Activated CD4-positive, alpha-beta memory T cell treated with anti-CD3 and anti-CD28 coated beads, Interleukin-2, amount 10 ng/mL, durations not matched to agents 7 days and 5 days (primary cell): ENCODE results near the gene IFNA2. TPM values are rescaled to one million over a fixed set of nuclear protein-coding genes. Genes with fewer than 3 reads are reported as not detected.
A peak's percentile ranks its signal among the peaks of the same experiment; 100 is the strongest.
"Not testable (repeated sequence)": the region's sequence is repeated elsewhere in the genome, so short reads cannot be mapped to it uniquely, and the experiment has no call there.

Source experiments
- CTCF ChIA-PET: fragments of 350-600 bp; sonication (Branson Sonifier 250); formaldehyde crosslinking; loops from one replicate; lab custom pipeline; 2021; ENCODE audit warnings: antibody characterized with exemption, inconsistent platforms; lab: Charles Lee
- POLR2A ChIA-PET: fragments of 350-600 bp; sonication (Branson Sonifier 250); formaldehyde crosslinking; loops from one replicate; lab custom pipeline; 2021; ENCODE audit warnings: antibody characterized with exemption; lab: Charles Lee
- DNase-seq: peaks from one replicate; pipeline ENCODE4 v3.0.0-alpha.2; 2020
- H3K27ac Mint-ChIP-seq: one replicate; pipeline ENCODE4 v1.8.0; 2021; ENCODE audit warnings: mild to moderate bottlenecking, mixed read lengths
- H3K27me3 Mint-ChIP-seq: one replicate; pipeline ENCODE4 v1.8.0; 2021; ENCODE audit warnings: mixed read lengths
- H3K36me3 Mint-ChIP-seq: one replicate; pipeline ENCODE4 v1.8.0; 2021; ENCODE audit warnings: low read depth, mixed read lengths
- H3K4me1 Mint-ChIP-seq: one replicate; pipeline ENCODE4 v1.8.0; 2021; ENCODE audit warnings: mixed read lengths
- H3K4me3 Mint-ChIP-seq: one replicate; pipeline ENCODE4 v1.8.0; 2021; ENCODE audit warnings: mild to moderate bottlenecking, mixed read lengths
- H3K9me3 Mint-ChIP-seq: one replicate; pipeline ENCODE4 v1.8.0; 2021; ENCODE audit warnings: mixed read lengths
- total RNA-seq, 2 experiments: library from RNA; stranded (reverse); gene quantifications; one replicate each; pipeline ENCODE4 v1.2.3, GENCODE V29; 2021

IFNA2 gene
- total RNA-seq, 2 experiments from 2014 or later: not detected

DNA sequence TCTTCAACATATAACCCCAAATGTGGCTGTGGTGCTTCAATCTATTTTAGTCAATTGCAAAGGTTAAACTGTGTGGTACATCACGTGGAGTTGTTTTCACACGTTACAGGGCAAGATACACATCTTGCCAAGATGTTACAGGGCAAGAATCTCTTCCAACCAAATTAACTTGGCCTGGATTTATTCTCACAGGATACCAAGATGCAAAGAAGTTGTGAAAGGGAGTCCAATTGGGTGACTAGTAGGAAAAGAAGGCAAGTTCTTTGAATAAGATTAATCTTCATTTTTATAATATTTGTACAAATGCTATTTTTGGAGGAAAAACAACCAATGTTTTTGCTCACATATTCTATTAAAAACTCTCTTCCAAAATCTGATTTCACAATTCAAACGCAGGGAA is 18.9 kb upstream of the IFNA2 start:
- ChIA-PET POLR2A (no interaction called here), CTCF (no interaction called here)
- Mint-ChIP-seq H3K4me3 (no peak overlapping the region), H3K4me1 (peaks cover 6% of the 10 kb centered on the region), H3K27me3 (peaks cover 45% of the 10 kb centered on the region), H3K36me3 (no peaks in the 10 kb centered on the region), H3K9me3 (no peaks in the 10 kb centered on the region), H3K27ac (no peak overlapping the region)
- no peak for DNase-seq

DNA sequence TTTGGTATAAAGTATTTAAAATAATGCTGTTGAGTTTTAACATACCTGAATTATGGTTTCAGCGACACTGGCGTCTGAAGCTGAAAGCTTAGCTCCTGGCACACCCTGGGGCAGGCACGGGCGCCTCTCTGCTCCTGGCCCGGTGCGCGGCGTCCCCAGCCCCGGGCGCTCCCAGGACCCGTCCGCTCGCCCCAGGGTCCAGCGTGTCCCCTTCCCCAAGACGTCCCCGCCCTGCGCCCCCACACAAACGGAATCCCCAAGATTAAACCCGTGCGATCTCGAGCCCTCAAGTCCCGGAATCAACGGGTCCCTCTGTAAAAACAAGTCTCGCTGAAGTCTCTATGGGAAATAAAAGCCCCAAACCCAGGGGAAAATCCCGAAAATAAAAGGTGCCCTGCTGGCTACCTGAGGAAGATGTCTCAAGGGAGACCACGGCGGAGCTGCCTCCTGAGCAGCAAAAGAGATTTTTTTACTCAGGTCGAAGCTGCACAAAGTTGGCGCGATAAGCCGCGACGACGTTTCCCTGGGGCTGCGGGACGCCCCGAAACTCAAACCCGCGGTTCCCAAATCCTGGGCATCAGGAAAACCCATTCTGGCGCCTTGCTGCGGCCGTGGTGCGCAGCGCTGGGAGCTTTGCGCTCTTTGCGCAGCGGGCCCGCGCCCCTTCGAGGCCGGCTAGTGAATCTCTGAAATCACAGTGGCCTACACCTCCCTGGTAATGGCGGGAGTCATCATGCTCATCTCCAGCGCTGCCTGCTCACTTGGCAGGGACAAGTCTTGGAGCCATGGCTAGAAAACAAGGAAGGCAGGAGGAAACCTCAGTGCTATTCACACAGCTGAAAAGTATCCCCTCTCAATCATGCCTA is 17.4 kb upstream of the IFNA2 start:
- no peak for DNase-seq

DNA sequence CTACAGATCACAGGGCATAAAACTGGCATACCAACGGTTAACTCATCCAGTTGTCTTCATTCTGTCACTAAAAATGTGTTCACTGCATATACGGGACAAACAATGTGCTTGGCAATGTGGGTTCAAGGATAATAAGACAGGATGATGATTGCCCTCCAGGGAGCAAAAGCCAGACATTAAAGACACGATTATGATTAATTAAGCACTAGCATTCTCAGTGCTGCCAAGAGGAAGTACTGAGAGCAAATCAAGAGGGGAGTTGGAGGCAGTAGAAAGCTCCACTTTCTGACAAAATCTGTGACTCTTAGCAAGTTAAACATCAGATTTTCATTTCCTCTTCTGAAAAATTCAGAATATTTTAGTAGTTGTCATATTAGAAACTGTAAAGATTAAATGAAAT is 14.8 kb upstream of the IFNA2 start:
- POLR2A ChIA-PET: no interaction called here
- CTCF ChIA-PET: no interaction called here

More for the DNA sequence above, 17.4 kb upstream of the IFNA2 start:
- ChIA-PET CTCF (interaction anchor here (0.7 to 1.1 kb wide), 3 partner anchors 9 to 76 kb away, joined by 3 read pairs; no protein-coding TSS in a partner anchor), POLR2A (no interaction called here)
- Mint-ChIP-seq H3K27me3 (peaks cover 55% of the 10 kb centered on the region), H3K4me3 (peak overlapping the region; percentile 19), H3K9me3 (no peaks in the 10 kb centered on the region), H3K4me1 (peaks cover 6% of the 10 kb centered on the region), H3K36me3 (no peaks in the 10 kb centered on the region), H3K27ac (no peak overlapping the region)

DNA sequence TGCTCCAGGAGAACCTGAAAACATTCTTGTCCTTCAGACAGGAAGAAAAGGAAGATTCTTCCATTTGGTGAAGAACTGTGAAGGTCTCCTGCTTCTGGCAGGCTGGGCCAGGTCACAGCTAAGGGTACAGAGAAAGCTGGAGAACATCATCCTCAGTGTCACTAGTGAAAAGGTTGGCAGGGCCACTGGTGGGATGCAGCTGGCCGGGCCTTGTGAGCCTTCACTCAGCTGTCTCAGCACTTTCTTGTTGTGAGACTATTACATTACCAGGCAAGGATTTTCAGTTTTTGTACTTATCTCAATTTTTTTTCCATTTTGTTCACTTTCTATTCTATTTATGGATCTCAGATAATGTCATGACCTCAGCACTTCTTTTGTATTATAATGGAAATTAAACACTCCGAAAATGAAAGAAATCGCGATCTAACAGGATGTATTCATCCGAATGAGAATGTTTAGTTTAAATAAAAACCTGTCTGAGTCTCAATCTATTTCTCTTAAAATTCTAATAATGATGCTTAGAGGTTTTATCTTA is 13.8 kb upstream of the IFNA2 start:
- peaks cover 11% of the 10 kb centered on the region for H3K4me1 Mint-ChIP-seq
- H3K36me3 Mint-ChIP-seq: no peaks in the 10 kb centered on the region
- H3K9me3 Mint-ChIP-seq: no peaks in the 10 kb centered on the region
- POLR2A ChIA-PET: no interaction called here
- CTCF ChIA-PET: interaction anchor here (1.4 to 1.7 kb wide), 2 partner anchors 72 to 74 kb away, joined by 3 to 8 read pairs; no protein-coding TSS in a partner anchor
- peaks cover 62% of the 10 kb centered on the region for H3K27me3 Mint-ChIP-seq
- H3K27ac Mint-ChIP-seq: no peak overlapping the region
- no peak for DNase-seq
- H3K4me3 Mint-ChIP-seq: no peak overlapping the region

More for the DNA sequence above, 14.8 kb upstream of the IFNA2 start:
- peaks cover 66% of the 10 kb centered on the region for H3K27me3 Mint-ChIP-seq
- no peak overlapping the region for H3K4me3 Mint-ChIP-seq
- H3K27ac Mint-ChIP-seq: no peak overlapping the region
- H3K4me1 Mint-ChIP-seq: peaks cover 11% of the 10 kb centered on the region
- DNase-seq: no peak
- no peaks in the 10 kb centered on the region for H3K36me3 Mint-ChIP-seq
- no peaks in the 10 kb centered on the region for H3K9me3 Mint-ChIP-seq

DNA sequence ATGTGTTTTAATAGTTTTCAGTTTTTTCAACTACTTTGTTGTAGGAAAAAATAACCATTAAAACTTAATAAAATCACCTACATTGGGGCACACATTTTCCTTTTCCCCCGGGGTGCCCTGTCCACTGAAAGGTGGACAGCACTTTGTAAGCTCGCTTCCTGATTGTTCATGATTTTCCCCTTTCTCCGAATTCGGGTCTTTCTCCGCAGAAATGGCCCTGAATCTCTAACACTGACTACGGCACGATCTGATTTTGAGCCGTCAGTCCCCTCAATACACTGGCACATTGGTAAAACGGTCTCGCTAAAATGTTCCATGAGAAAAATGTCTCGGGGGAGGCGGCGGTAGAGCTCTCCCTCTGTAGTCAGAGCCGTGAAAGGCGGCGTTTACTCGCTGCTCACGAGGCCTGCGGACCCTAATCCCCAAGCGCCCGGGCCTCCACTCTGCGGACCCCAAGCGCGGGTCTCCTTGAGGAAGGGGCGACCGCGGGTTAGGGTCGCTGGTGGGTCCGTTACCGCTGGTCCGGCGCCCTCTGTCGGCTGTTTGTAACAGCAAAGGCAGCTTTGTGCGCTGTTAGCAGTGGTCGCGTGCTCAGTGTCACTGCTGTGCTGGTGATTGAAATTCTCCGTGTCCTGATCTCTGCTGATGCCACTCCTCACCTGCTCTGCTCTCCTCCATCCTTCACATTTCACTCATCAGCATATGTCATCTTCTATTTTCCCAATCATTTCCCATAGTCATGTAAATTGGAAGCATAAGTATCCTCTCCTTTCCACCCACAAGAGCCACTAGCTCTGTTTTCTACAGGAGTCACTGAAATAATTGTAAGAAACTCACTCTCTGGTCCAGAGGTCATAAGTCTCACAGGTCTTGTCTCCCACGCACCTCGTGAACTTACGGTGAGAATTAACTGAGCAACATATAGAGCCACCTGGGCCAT is 10.8 kb upstream of the IFNA2 start:
- H3K27ac Mint-ChIP-seq: no peak overlapping the region
- peak; percentile 56 for DNase-seq
- ChIA-PET POLR2A (interaction anchor here (1.1 to 1.2 kb wide), 4 partner anchors 17 to 70 kb away, joined by 3 to 4 read pairs (median 4); partner anchors contain the start of gene KLHL9), CTCF (interaction anchor here (0.7 to 3.9 kb wide), 38 partner anchors 8 to 243 kb away, joined by 3 to 45 read pairs (median 4); partner anchors contain the start of gene IFNA8)
- H3K4me1 Mint-ChIP-seq: peaks cover 5% of the 10 kb centered on the region
- no peaks in the 10 kb centered on the region for H3K36me3 Mint-ChIP-seq
- peak overlapping the region; percentile 45 for H3K4me3 Mint-ChIP-seq
- no peaks in the 10 kb centered on the region for H3K9me3 Mint-ChIP-seq
- H3K27me3 Mint-ChIP-seq: peaks cover 57% of the 10 kb centered on the region

DNA sequence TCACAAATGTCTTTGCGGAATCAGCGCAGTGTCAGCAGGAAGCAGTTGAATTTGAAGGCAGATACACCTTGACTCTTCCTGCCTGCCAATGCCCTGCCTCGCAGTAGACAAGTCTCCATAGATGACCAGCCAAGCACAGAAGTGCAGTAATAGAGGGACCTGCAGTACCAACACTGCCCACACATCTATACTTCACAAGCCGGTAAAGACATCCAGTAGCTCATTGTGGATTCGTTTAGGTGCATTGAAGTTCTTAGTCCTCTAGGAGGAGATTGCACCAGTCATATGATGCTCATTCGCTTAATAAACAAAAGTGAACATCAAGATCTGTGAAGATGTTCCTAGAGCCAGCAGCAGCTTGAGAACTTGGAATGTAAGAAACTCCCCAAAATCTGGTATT is 7.1 kb upstream of the IFNA2 start:
- Mint-ChIP-seq H3K27me3 (peaks cover 54% of the 10 kb centered on the region), H3K27ac (no peak overlapping the region), H3K4me1 (peaks cover 5% of the 10 kb centered on the region), H3K36me3 (no peaks in the 10 kb centered on the region), H3K9me3 (no peaks in the 10 kb centered on the region), H3K4me3 (no peak overlapping the region)
- ChIA-PET POLR2A (no interaction called here), CTCF (interaction anchor here (0.9 to 1.0 kb wide), 2 partner anchors 10 to 78 kb away, joined by 3 read pairs; no protein-coding TSS in a partner anchor)
- no peak for DNase-seq

DNA sequence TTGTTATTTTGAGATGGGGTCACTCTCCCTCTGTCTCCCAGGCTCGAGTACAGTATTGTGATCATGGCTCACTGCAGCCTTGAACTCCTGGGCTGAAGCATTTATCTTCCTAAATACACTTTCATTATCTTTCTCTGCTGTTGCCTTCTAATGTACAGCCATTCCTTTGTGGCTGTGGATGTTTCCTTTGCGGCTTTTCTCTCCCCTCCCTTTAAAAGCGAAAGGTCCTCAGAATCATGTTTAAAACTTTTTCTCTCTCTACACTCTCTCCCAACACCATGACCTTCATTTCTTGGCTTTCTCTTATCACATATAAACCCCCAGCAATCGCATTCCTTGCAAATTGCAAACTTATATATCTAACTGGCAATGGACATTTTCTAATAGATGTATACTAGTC is 1.6 kb downstream of the IFNA2 start:
- Mint-ChIP-seq H3K4me3 (no peak overlapping the region), H3K27ac (no peak overlapping the region), H3K36me3 (no peaks in the 10 kb centered on the region), H3K27me3 (peaks cover 51% of the 10 kb centered on the region), H3K4me1 (peaks cover 7% of the 10 kb centered on the region), H3K9me3 (no peaks in the 10 kb centered on the region)
- DNase-seq: no peak
- ChIA-PET POLR2A (no interaction called here), CTCF (no interaction called here)

DNA sequence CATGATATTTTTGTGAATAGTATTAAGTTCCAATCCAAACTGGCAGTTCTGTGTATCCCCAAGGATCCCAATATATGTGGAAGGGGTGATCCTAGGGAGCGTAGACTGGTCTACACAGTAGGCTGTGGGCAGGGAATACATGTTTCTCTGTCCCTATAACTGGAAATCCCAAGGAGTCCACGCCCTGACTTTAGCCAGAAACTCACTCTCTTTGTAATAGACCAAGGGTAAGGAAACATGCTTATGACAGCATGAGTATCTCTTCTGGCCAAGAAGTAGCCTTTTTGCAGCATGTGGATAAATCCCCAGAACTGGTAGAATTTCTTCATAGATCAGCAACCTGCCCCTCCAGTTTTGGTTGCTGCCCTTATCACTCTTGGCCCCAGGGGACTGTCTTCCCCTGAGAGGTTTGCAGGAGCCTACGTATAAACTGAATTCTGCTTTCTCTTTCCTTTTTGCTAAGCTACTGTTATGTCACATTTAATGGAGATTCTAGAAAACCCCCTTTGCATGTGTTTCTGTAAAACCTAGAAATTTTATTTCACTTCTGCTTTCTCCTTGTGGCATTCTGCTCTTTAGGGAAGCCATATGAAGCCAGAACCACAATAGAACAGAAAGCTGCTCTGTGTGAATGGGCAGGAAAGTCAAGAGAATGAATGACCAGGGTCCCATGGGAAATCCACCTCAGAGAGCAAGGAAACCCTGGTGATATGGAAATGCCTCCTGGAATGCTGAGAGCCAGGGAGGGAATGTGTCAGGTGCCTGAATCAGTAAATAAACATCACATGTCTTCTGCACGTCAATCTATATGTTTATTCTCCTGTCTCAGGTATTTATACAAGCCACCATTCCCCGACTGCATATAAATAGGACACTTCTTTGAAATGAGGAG is 3.5 kb downstream of the IFNA2 start:
- CTCF ChIA-PET: interaction anchor here (4.7 kb wide), 1 partner anchor 14 kb away, joined by 19 read pairs; no protein-coding TSS in a partner anchor
- Mint-ChIP-seq H3K27me3 (peaks cover 53% of the 10 kb centered on the region), H3K27ac (no peak overlapping the region), H3K36me3 (no peaks in the 10 kb centered on the region), H3K4me3 (no peak overlapping the region), H3K4me1 (peaks cover 7% of the 10 kb centered on the region), H3K9me3 (no peaks in the 10 kb centered on the region)
- POLR2A ChIA-PET: interaction anchor here (1.6 kb wide), 1 partner anchor 46 kb away, joined by 4 read pairs; the partner anchor contains the start of gene KLHL9
- DNase-seq: no peak

DNA sequence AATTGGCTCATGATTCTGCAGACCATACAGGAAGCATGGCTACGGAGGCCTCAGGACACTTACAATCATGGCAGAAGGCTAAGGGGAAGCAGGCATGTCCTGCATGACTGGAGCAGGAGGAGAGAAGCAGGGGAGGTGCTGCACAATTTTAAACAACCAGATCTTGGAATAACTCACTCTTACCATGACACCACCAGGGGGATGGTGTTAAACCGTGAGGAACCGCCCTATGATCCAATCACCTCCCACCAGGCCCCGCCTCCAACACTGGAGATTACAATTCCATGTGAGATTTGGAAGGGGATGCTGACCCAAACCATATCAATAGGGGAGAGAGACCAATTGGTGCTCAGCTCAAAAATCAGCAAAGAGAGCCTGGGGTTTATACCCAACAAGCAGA is 13.7 kb downstream of the IFNA2 start:
- H3K9me3 Mint-ChIP-seq, CTCF ChIA-PET, POLR2A ChIA-PET, H3K36me3 Mint-ChIP-seq, H3K4me1 Mint-ChIP-seq, H3K4me3 Mint-ChIP-seq, H3K27ac Mint-ChIP-seq, DNase-seq: not testable (repeated sequence)
- peaks cover 29% of the 10 kb centered on the region for H3K27me3 Mint-ChIP-seq

DNA sequence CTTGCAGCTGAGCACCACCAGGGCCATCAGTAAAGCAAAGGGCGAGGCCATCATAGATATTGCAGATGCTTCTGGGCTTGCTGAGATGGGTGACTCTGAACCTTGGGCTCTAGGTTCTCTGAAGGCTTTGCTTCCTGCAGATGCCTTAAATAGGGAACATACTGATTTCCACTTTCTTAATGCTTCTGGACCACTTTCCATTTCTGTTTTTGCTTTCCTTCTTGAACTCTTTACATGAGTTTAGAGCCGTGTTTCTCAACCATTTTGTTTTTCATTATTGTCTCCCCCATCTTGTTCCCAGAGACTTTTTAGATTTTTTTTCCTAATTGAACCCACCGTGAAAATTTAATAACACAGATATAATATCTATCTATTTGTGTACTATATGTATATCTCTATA is 17.2 kb downstream of the IFNA2 start, which contains the start of gene IFNA13:
IFNA13 (minus strand) TSS at position 101 of the 400 bp plus-strand sequence; CDS start at position 54, 47 bp downstream.
- no peak for DNase-seq
- POLR2A ChIA-PET: no interaction called here
- peaks cover 42% of the 10 kb centered on the region for H3K27me3 Mint-ChIP-seq
- H3K4me3 Mint-ChIP-seq: no peak within 1 kb of the TSS
- CTCF ChIA-PET: interaction anchor here (1.5 kb wide), 1 partner anchor 28 kb away, joined by 4 read pairs; no protein-coding TSS in a partner anchor
- H3K9me3 Mint-ChIP-seq: no peaks in the 10 kb centered on the region
- no peaks in the 10 kb centered on the region for H3K4me1 Mint-ChIP-seq
- no peaks in the 10 kb centered on the region for H3K36me3 Mint-ChIP-seq
- no peak within 1 kb of the TSS for H3K27ac Mint-ChIP-seq

DNA sequence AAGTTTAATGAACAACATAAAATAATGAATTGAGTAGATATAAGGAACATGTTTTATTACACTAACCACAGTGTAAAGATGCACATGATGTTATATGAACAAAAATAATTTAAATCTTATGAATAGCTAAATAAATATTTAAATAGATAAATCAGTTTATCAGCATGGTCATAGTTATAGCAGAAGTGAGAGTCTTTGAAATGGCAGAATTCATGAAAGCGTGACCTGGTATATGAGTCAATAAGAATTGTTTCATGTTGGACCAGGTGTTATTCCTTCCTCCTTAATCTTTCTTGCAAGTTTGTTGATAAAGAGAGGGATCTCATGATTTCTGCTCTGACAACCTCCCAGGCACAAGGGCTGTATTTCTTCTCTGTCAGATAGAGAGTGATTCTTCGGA is 18.0 kb downstream of the IFNA2 start:
- DNase-seq, H3K9me3 Mint-ChIP-seq, POLR2A ChIA-PET, H3K27ac Mint-ChIP-seq, H3K4me3 Mint-ChIP-seq, H3K36me3 Mint-ChIP-seq, H3K4me1 Mint-ChIP-seq, CTCF ChIA-PET: not testable (repeated sequence)
- peaks cover 43% of the 10 kb centered on the region for H3K27me3 Mint-ChIP-seq

DNA sequence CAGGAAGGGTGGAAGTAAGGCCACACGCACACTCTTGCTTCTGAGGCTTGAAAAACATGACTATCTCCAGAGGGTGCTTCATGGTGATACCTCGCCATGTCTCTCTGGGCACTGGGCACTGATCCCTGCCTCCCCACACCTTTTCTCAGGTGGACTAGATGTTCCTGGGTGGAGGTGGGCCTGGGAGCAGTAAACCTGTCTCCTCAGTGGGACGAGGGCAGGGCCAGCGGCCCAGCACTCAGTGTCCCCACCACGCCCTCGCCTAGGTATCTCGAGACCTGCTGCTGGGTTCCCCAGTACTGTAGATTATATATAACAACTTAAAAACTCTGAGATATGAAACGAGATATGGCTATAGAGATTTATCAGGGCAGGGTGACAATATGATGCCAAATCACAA is 22.9 kb downstream of the IFNA2 start:
- no peaks in the 10 kb centered on the region for H3K9me3 Mint-ChIP-seq
- ChIA-PET POLR2A (no interaction called here), CTCF (no interaction called here)
- no peak for DNase-seq
- H3K36me3 Mint-ChIP-seq: no peaks in the 10 kb centered on the region
- no peak overlapping the region for H3K27ac Mint-ChIP-seq
- H3K4me3 Mint-ChIP-seq: no peak overlapping the region
- H3K4me1 Mint-ChIP-seq: peaks cover 11% of the 10 kb centered on the region
- peaks cover 47% of the 10 kb centered on the region for H3K27me3 Mint-ChIP-seq
